NCI-H526 treated with DMSO at 0.1 percent for 48 hours (cell line): ENCODE results near the gene TAAR1.
"Not testable (repeated sequence)": the region's sequence is repeated elsewhere in the genome, so short reads cannot be mapped to it uniquely, and the experiment has no call there.

Experiments
- DNase-seq: peaks from one replicate; lab custom pipeline; 2025; lab: John Stamatoyannopoulos, UW

The TAAR1 gene

GRCh38 chr6:132659082-132659481 is at the start of gene TAAR1:
TSS of gene TAAR1 (minus strand) at chr6:132659182. CDS start at chr6:132646003, 13,179 bp downstream.
- DNase-seq: no peak

- no peak for DNase-seq
Observed at GRCh38 chr6:132708771-132709170, 49.8 kb upstream of the TAAR1 start.

GRCh38 chr6:132708002-132708401 is 49.0 kb upstream of the TAAR1 start:
- DNase-seq: no peak

- DNase-seq: not testable (repeated sequence)
Observed at GRCh38 chr6:132706756-132707155, 47.8 kb upstream of the TAAR1 start.

GRCh38 chr6:132703936-132704335 is 45.0 kb upstream of the TAAR1 start:
- DNase-seq: no peak

GRCh38 chr6:132698608-132699007 is 39.6 kb upstream of the TAAR1 start:
- no peak for DNase-seq

- no peak for DNase-seq
Observed at GRCh38 chr6:132695773-132696172, 36.8 kb upstream of the TAAR1 start.

GRCh38 chr6:132693478-132693877 is 34.5 kb upstream of the TAAR1 start:
- DNase-seq: no peak

GRCh38 chr6:132690678-132691077 is 31.7 kb upstream of the TAAR1 start:
- no peak for DNase-seq

- DNase-seq: no peak
Observed at GRCh38 chr6:132687306-132687705, 28.3 kb upstream of the TAAR1 start.

- DNase-seq: no peak
Observed at GRCh38 chr6:132686531-132686930, 27.5 kb upstream of the TAAR1 start.

GRCh38 chr6:132685009-132685408 is 26.0 kb upstream of the TAAR1 start:
- DNase-seq: no peak

- no peak for DNase-seq
Observed at GRCh38 chr6:132684272-132684671, 25.3 kb upstream of the TAAR1 start.

- no peak for DNase-seq
Observed at GRCh38 chr6:132683543-132683942, 24.6 kb upstream of the TAAR1 start.

- peak; percentile 25 for DNase-seq
Observed at GRCh38 chr6:132679094-132679493, 20.1 kb upstream of the TAAR1 start.

- DNase-seq: no peak
Observed at GRCh38 chr6:132675749-132676148, 16.8 kb upstream of the TAAR1 start.

GRCh38 chr6:132675002-132675401 is 16.0 kb upstream of the TAAR1 start:
- no peak for DNase-seq

- DNase-seq: no peak
Observed at GRCh38 chr6:132673376-132674094, 14.6 kb upstream of the TAAR1 start.

GRCh38 chr6:132671295-132671694 is 12.3 kb upstream of the TAAR1 start:
- DNase-seq: no peak

GRCh38 chr6:132669690-132670291 is 10.8 kb upstream of the TAAR1 start:
- DNase-seq: peak; percentile 36

GRCh38 chr6:132666118-132666517 is 7.1 kb upstream of the TAAR1 start:
- no peak for DNase-seq

GRCh38 chr6:132664309-132665034 is 5.5 kb upstream of the TAAR1 start:
- DNase-seq: no peak

GRCh38 chr6:132663661-132664060 is 4.7 kb upstream of the TAAR1 start:
- no peak for DNase-seq
